Neutrophil (primary cell): ENCODE measurements around the gene CCND2.

Source experiments
- H3K27ac ChIP-seq: fragments of 200-600 bp; sonication (generic); 2 replicates; pipeline ENCODE4 v1.5.1; 2016; ENCODE audit warnings: mild to moderate bottlenecking, moderate library complexity
- H3K27me3 ChIP-seq: fragments of 200-600 bp; sonication (generic); 2 replicates; pipeline ENCODE4 v1.6.0; 2016; ENCODE audit warnings: mild to moderate bottlenecking
- H3K36me3 ChIP-seq: fragments of 200-600 bp; sonication (generic); 2 replicates; pipeline ENCODE4 v1.5.1; 2017
- H3K4me1 ChIP-seq, 2 experiments: fragments of 200-600 bp in 1 of 2; sonication (generic) in 1 of 2; 1 replicate in 1 of 2; 2 replicates in 1 of 2; pipeline versions ENCODE4 v1.5.1 to v1.6.1; 2013 to 2016; ENCODE audit warnings: low read depth in 1 of 2, low read length in 1 of 2, mild to moderate bottlenecking in 1 of 2, moderate library complexity in 1 of 2; ENCODE audit not compliant: control insufficient read depth in 1 of 2, insufficient read depth in 1 of 2
- H3K4me3 ChIP-seq, 2 experiments: fragments of 200-600 bp in 1 of 2; sonication (generic) in 1 of 2; 1 replicate in 1 of 2; 2 replicates in 1 of 2; pipeline ENCODE4 v1.5.1; 2013 to 2016; ENCODE audit warnings: low read depth in 1 of 2, low read length in 1 of 2, mild to moderate bottlenecking in 1 of 2, moderate library complexity in 1 of 2
- H3K9me3 ChIP-seq: fragments of 200-600 bp; sonication (generic); 2 replicates; pipeline ENCODE4 v1.5.1; 2016
- TF ChIP-seq, protein P1 (sequence below): fragments of 200-600 bp; sonication (generic); IDR thresholded peaks from 2 replicates; pipeline ENCODE4 v1.5.1; 2016; ENCODE audit warnings: antibody characterized with exemption

Gene CCND2

DNA sequence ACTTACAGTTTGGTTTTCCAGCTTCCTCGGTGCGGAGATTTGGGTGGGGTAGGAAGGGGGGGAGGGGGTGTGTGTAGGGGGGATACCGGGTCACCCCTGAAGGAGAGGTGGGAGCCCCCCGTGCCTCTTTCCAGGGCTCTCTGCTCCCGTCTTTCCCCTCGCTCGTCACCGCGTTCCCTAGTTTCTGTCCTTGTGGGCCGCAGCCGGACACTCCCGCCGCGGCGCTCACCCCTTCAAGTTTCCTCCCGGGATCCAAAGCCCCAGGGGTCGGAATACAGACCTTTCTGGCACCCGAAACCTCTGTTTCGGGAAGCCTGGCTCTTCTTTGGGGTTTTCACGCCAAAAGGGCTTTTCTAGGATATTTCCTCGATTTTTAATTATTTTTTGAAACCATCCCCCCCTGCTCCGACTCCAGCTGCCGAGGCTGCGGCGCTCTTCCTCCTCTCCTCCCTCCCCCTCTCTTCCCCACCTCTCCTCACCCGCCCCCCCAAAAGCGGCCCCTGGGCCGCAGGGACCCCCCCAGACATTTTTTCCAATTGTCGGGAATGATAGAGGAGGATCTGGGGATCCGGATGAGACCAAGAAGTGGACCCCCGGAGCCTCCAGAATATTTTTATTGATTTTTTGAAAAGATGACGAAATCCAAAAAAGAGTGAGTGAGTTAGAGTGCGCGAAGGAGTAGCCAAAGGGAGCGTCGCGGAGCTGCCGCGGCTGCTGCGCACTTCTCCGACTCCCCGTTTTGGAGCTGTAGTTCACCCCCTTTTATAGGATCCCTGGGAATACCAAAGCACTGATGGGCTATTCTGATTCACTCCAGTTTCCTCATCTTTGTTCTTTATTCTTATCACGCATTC is 1.7 kb downstream of the CCND2 start:
- peak overlapping the region; percentile 13 for H3K27ac ChIP-seq
- TF ChIP-seq, protein P1, sequence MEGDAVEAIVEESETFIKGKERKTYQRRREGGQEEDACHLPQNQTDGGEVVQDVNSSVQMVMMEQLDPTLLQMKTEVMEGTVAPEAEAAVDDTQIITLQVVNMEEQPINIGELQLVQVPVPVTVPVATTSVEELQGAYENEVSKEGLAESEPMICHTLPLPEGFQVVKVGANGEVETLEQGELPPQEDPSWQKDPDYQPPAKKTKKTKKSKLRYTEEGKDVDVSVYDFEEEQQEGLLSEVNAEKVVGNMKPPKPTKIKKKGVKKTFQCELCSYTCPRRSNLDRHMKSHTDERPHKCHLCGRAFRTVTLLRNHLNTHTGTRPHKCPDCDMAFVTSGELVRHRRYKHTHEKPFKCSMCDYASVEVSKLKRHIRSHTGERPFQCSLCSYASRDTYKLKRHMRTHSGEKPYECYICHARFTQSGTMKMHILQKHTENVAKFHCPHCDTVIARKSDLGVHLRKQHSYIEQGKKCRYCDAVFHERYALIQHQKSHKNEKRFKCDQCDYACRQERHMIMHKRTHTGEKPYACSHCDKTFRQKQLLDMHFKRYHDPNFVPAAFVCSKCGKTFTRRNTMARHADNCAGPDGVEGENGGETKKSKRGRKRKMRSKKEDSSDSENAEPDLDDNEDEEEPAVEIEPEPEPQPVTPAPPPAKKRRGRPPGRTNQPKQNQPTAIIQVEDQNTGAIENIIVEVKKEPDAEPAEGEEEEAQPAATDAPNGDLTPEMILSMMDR: no peak
- peaks cover 66 to 73% of the 10 kb centered on the region in 2 experiments for H3K4me1 ChIP-seq
- H3K9me3 ChIP-seq: no peaks in the 10 kb centered on the region
- H3K27me3 ChIP-seq: peaks cover 2% of the 10 kb centered on the region
- peaks cover 6% of the 10 kb centered on the region for H3K36me3 ChIP-seq
- peak overlapping the region; percentile 91 to 94 for H3K4me3 ChIP-seq

DNA sequence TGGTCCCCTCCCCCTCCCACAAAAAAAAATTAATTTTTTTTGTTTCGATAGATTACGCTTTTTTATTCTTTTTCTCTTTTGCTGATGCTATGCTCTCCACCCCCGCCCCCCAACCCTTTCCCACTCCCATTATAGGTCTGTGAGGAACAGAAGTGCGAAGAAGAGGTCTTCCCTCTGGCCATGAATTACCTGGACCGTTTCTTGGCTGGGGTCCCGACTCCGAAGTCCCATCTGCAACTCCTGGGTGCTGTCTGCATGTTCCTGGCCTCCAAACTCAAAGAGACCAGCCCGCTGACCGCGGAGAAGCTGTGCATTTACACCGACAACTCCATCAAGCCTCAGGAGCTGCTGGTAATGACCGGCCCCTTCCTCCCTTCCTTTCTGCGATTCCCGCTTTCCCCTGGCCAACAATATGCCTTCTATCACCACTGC is 2.3 kb downstream of the CCND2 start:
- no peaks in the 10 kb centered on the region for H3K27me3 ChIP-seq
- H3K4me1 ChIP-seq: peaks cover 60 to 67% of the 10 kb centered on the region in 2 experiments
- peaks cover 12% of the 10 kb centered on the region for H3K36me3 ChIP-seq
- H3K4me3 ChIP-seq: peak overlapping the region in 1 of 2 experiments; percentile 91
- H3K9me3 ChIP-seq: no peaks in the 10 kb centered on the region
- H3K27ac ChIP-seq: no peak overlapping the region
- TF ChIP-seq, protein P1: no peak

- H3K4me3 ChIP-seq: no peak overlapping the region
- H3K4me1 ChIP-seq: peaks cover 53 to 60% of the 10 kb centered on the region in 2 experiments
- H3K9me3 ChIP-seq: no peaks in the 10 kb centered on the region
- peaks cover 19% of the 10 kb centered on the region for H3K36me3 ChIP-seq
- H3K27ac ChIP-seq: peak overlapping the region; percentile 29
- no peaks in the 10 kb centered on the region for H3K27me3 ChIP-seq
- TF ChIP-seq, protein P1: peak; percentile 92
These were observed 3.1 kb downstream of the CCND2 start for GRCh38 chr12:4276524-4277204.

GRCh38 chr12:4277205-4277543 is 3.6 kb downstream of the CCND2 start:
- peak overlapping the region; percentile 29 for H3K27ac ChIP-seq
- H3K36me3 ChIP-seq: peaks cover 25% of the 10 kb centered on the region
- peaks cover 49 to 57% of the 10 kb centered on the region in 2 experiments for H3K4me1 ChIP-seq
- no peaks in the 10 kb centered on the region for H3K27me3 ChIP-seq
- TF ChIP-seq, protein P1: no peak
- H3K4me3 ChIP-seq: no peak overlapping the region
- no peaks in the 10 kb centered on the region for H3K9me3 ChIP-seq

GRCh38 chr12:4277857-4278256 is 4.3 kb downstream of the CCND2 start:
- H3K4me3 ChIP-seq: no peak overlapping the region
- H3K36me3 ChIP-seq: peaks cover 31% of the 10 kb centered on the region
- TF ChIP-seq, protein P1: no peak
- H3K27me3 ChIP-seq: no peaks in the 10 kb centered on the region
- H3K4me1 ChIP-seq: peaks cover 43 to 50% of the 10 kb centered on the region in 2 experiments
- no peaks in the 10 kb centered on the region for H3K9me3 ChIP-seq
- peak overlapping the region; percentile 65 for H3K27ac ChIP-seq
